MM.1S (cell line): Measurements from ENCODE around the gene NYNRIN.

Experiments used
- DNase-seq: peaks from one replicate; pipeline ENCODE4 v3.0.0-alpha.2; 2015
- H2AFZ ChIP-seq: fragments of 300-600 bp; sonication (generic); 2 replicates; pipeline ENCODE4 v1.6.0; 2016; ENCODE audit warnings: antibody characterized with exemption, low read length
- H3F3A ChIP-seq: fragments of 300-600 bp; sonication (generic); 2 replicates; pipeline ENCODE4 v1.6.1; 2016; ENCODE audit warnings: mild to moderate bottlenecking, antibody characterized with exemption, low read length, moderate library complexity, mixed read lengths; ENCODE audit not compliant: insufficient read depth
- H3K27ac ChIP-seq: fragments of 300-600 bp; sonication (generic); 2 replicates; pipeline ENCODE4 v1.5.1; 2016; ENCODE audit warnings: mild to moderate bottlenecking, low read length
- H3K27me3 ChIP-seq: fragments of 300-600 bp; sonication (generic); replicated peaks from 2 replicates; pipeline ENCODE4 v1.6.0; 2016; ENCODE audit warnings: low read length; ENCODE audit not compliant: insufficient read depth
- H3K36me3 ChIP-seq: fragments of 300-600 bp; sonication (generic); replicated peaks from 2 replicates; pipeline ENCODE4 v1.6.1; 2016; ENCODE audit warnings: mild to moderate bottlenecking, low read length, mixed read lengths; ENCODE audit not compliant: insufficient read depth
- H3K4me1 ChIP-seq: fragments of 300-600 bp; sonication (generic); 2 replicates; pipeline ENCODE4 v1.6.1; 2016; ENCODE audit warnings: low read length, mixed read lengths
- H3K4me2 ChIP-seq: fragments of 300-600 bp; sonication (generic); 2 replicates; pipeline ENCODE4 v1.6.0; 2016; ENCODE audit warnings: low read depth, low read length
- H3K4me3 ChIP-seq: fragments of 300-600 bp; sonication (generic); 2 replicates; pipeline ENCODE4 v1.5.1; 2016; ENCODE audit warnings: low read length, mixed read lengths
- H3K79me2 ChIP-seq: fragments of 300-600 bp; sonication (generic); 2 replicates; pipeline ENCODE4 v1.6.1; 2016; ENCODE audit warnings: mixed run types, low read length, mixed read lengths
- H3K9ac ChIP-seq: fragments of 300-600 bp; sonication (generic); 2 replicates; pipeline ENCODE4 v1.6.1; 2016; ENCODE audit warnings: low read length, mixed read lengths
- H3K9me2 ChIP-seq: fragments of 300-600 bp; sonication (generic); replicated peaks from 2 replicates; pipeline ENCODE4 v1.6.1; 2016; ENCODE audit warnings: mild to moderate bottlenecking, low read length, mixed read lengths; ENCODE audit not compliant: insufficient read depth
- H3K9me3 ChIP-seq: fragments of 300-600 bp; sonication (generic); replicated peaks from 2 replicates; pipeline ENCODE4 v1.6.1; 2016; ENCODE audit warnings: mild to moderate bottlenecking, low read length, mixed read lengths; ENCODE audit not compliant: insufficient read depth
- H4K20me1 ChIP-seq: fragments of 300-600 bp; sonication (generic); 2 replicates; pipeline ENCODE4 v1.6.1; 2016; ENCODE audit warnings: mild to moderate bottlenecking, low read length, moderate library complexity, mixed read lengths; ENCODE audit not compliant: insufficient read depth
- EZH2 ChIP-seq: fragments of 300-600 bp; sonication (generic); optimal IDR thresholded peaks from 2 replicates; pipeline ENCODE3; 2017; ENCODE audit warnings: low read depth, mild to moderate bottlenecking, antibody characterized with exemption, low read length, mixed read lengths
- EZH2phosphoT487 ChIP-seq: fragments of 300-600 bp; sonication (generic); IDR thresholded peaks from 2 replicates; pipeline ENCODE4 v1.6.1; 2018; ENCODE audit warnings: antibody characterized with exemption, low read length
- TF ChIP-seq, protein P1 (sequence below): fragments of 300-600 bp; sonication (generic); IDR thresholded peaks from 2 replicates; pipeline ENCODE4 v1.5.1; 2016; ENCODE audit warnings: antibody characterized with exemption, low read length, mixed read lengths

The NYNRIN gene

DNA sequence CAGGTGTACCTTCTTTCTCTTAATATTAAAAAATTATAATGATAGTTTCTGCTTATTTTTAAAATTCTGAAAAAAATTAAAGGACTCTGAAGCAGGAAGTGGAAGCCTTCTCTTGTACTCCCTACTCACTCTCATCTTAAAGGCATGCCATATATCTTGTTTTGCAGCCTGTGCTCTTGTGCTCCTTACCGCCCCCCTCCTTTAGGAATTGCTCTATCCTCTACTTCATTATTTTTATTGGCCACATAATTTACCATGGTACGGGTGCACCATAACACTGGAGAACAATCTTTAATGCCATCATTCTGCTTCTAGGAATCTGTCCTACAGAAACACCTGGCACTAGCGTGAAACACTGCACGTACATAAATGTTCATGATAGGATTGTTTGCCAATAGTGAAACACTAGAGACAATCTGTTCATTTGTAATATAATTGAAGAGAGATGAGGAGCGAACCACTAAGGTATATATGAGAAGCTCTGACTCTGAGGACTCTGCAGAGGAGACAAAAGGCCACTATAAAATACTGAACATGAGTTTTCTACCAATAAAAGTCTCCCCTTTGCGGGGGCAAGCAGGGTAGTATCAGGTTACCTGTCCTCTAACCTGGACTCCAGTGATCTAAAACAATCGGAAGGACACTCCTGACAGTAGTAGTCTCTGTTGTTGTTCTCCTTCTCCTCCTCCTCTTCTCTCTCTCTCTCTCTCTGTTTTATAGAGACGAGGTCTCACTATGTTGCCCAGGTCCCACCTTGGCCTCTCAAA is 6.3 kb upstream of the NYNRIN start:
- no peaks in the 10 kb centered on the region for H3K9me2 ChIP-seq
- TF ChIP-seq EZH2phosphoT487 (no peak), EZH2 (no peak)
- TF ChIP-seq, protein P1, sequence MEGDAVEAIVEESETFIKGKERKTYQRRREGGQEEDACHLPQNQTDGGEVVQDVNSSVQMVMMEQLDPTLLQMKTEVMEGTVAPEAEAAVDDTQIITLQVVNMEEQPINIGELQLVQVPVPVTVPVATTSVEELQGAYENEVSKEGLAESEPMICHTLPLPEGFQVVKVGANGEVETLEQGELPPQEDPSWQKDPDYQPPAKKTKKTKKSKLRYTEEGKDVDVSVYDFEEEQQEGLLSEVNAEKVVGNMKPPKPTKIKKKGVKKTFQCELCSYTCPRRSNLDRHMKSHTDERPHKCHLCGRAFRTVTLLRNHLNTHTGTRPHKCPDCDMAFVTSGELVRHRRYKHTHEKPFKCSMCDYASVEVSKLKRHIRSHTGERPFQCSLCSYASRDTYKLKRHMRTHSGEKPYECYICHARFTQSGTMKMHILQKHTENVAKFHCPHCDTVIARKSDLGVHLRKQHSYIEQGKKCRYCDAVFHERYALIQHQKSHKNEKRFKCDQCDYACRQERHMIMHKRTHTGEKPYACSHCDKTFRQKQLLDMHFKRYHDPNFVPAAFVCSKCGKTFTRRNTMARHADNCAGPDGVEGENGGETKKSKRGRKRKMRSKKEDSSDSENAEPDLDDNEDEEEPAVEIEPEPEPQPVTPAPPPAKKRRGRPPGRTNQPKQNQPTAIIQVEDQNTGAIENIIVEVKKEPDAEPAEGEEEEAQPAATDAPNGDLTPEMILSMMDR, result no peak
- H4K20me1 ChIP-seq, result no peaks in the 10 kb centered on the region
- no peak overlapping the region for H3K4me2 ChIP-seq
- no peaks in the 10 kb centered on the region for H3K79me2 ChIP-seq
- no peaks in the 10 kb centered on the region for H3K4me1 ChIP-seq
- no peaks in the 10 kb centered on the region for H3K27me3 ChIP-seq
- H3K27ac ChIP-seq, result no peak overlapping the region
- H2AFZ ChIP-seq, result no peak overlapping the region
- no peak for DNase-seq
- H3F3A ChIP-seq, result no peaks in the 10 kb centered on the region
- no peak overlapping the region for H3K9ac ChIP-seq
- H3K9me3 ChIP-seq, result no peaks in the 10 kb centered on the region
- H3K36me3 ChIP-seq, result no peaks in the 10 kb centered on the region
- no peak overlapping the region for H3K4me3 ChIP-seq

DNA sequence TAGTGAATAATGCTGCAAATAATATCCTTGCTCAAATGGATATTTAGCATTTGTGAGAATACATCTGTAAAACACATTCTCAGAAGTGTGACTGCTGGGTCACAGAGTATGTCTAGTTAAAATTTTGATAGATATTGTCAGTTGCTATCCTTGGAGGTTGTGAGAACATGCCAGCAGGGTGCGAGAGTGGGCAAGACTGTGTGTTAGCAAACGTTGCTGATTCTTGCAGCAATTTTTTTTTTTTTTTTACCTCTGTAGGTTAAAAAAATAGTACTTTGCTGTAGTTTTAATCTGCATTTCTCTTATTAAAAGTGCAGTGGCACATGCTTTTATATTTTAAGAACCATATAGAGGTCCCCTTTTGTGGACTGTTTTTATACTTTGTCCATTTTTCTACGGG is 4.5 kb upstream of the NYNRIN start:
- Histone ChIP-seq H3K36me3 (no peaks in the 10 kb centered on the region), H3K9ac (no peak overlapping the region), H3K27me3 (no peaks in the 10 kb centered on the region), H4K20me1 (no peaks in the 10 kb centered on the region), H2AFZ (no peak overlapping the region), H3K9me3 (no peaks in the 10 kb centered on the region), H3K4me2 (no peak overlapping the region), H3K27ac (no peak overlapping the region), H3K79me2 (no peaks in the 10 kb centered on the region), H3K4me1 (no peaks in the 10 kb centered on the region), H3K4me3 (no peak overlapping the region), H3K9me2 (no peaks in the 10 kb centered on the region), H3F3A (no peaks in the 10 kb centered on the region)
- TF ChIP-seq EZH2 (no peak), EZH2phosphoT487 (no peak)
- TF ChIP-seq, protein P1, result no peak
- no peak for DNase-seq

DNA sequence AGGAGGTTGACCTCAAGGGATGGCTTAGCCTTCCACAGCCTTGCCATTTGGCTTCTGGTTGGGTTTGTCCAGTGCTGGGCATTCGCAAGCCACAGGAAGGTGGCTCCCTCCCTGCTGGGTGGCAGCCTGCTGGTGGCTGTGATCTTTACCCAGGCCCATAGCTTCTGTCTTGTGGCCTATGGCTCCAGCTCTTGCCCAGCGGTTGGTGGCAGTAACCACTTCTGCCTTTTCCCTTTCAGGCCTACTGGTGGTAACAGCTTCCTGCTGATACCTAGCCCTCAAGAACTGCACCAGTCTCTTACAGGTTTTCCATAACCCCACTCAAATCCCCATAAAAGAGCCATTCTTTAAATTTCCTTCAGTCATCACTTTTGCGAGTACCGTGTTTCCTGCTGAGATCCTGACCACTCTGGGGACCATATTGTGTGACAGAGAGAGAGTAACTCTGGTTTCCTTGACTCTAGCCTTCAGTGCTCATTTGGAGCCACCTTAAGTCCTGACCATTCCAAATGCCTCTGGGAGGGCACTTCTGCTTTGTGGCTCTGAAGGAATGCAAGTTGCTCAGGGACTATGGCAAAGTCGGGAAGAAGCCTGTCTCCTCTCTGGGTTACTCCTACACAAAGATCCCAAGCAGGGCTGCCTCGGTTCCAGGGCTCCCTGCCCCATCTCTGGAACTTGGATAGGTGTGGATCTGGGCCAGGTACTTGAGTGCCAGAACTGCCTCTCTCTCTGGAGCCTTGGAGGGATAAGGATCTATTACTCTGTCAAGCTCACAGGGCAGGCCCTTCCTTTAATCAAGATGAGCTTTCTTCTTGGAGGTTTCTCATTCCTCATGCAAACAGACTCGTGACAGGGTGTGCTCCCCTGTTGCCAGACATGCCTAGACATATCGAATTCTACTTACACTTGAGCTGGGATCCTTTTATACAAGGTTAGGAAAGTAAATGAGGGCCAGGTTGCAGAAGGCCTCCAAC is 2.9 kb upstream of the NYNRIN start:
- Histone ChIP-seq H3K27ac (no peak overlapping the region), H3K9me2 (no peaks in the 10 kb centered on the region), H3K36me3 (no peaks in the 10 kb centered on the region), H3K4me2 (no peak overlapping the region), H3K27me3 (no peaks in the 10 kb centered on the region), H3K9ac (no peak overlapping the region), H3K9me3 (no peaks in the 10 kb centered on the region), H4K20me1 (no peaks in the 10 kb centered on the region), H2AFZ (no peak overlapping the region), H3K4me3 (no peak overlapping the region), H3F3A (no peaks in the 10 kb centered on the region), H3K79me2 (no peaks in the 10 kb centered on the region), H3K4me1 (no peaks in the 10 kb centered on the region)
- no peak for DNase-seq
- TF ChIP-seq EZH2, result no peak
- TF ChIP-seq, protein P1, result no peak
- no peak for TF ChIP-seq EZH2phosphoT487
